PC-3 (cell line): Measurements from ENCODE around the gene ROCK2. TPM values are rescaled to one million over a fixed set of nuclear protein-coding genes. Genes with fewer than 3 reads are reported as not detected.

Experiments used
- ATAC-seq: fragments of 200-7000 bp; cut with Tn5 transposase; 2 replicates; pipeline ENCODE4 v1.9.1; 2020; ENCODE audit warnings: mild to moderate bottlenecking, moderate library complexity
- BruUV-seq: library from RNA; stranded (reverse); fragments of 400-500 nt; replicated peaks from 2 replicates; lab custom pipeline; 2021; lab: Mats Ljungman, UMichigan
- CTCF ChIA-PET: fragments of 300-600 bp; sonication (Branson Sonifier 250); formaldehyde crosslinking; loops from one replicate; lab custom pipeline; 2022; ENCODE audit warnings: antibody characterized with exemption; lab: Charles Lee
- POLR2A ChIA-PET: fragments of 300-600 bp; sonication (Branson Sonifier 250); formaldehyde crosslinking; loops from one replicate; lab custom pipeline; 2022; ENCODE audit warnings: antibody characterized with exemption; ENCODE audit not compliant: unreplicated experiment; lab: Charles Lee
- DNase-seq: peaks from one replicate; pipeline ENCODE4 v3.0.0-alpha.2; 2015
- H2AFZ ChIP-seq: fragments of 300-600 bp; sonication (generic); 2 replicates; pipeline ENCODE4 v1.6.0; 2016; ENCODE audit warnings: antibody characterized with exemption, low read length
- H3F3A ChIP-seq: fragments of 300-600 bp; sonication (generic); one replicate; pipeline ENCODE4 v1.6.0; 2017; ENCODE audit warnings: antibody characterized with exemption, low read length, control low read depth, mild to moderate bottlenecking; ENCODE audit not compliant: unreplicated experiment
- H3K27ac ChIP-seq: fragments of 300-600 bp; sonication (generic); 2 replicates; pipeline ENCODE4 v1.5.1; 2016; ENCODE audit warnings: mild to moderate bottlenecking, low read length
- H3K27me3 ChIP-seq: fragments of 300-600 bp; sonication (generic); 2 replicates; pipeline ENCODE4 v1.6.1; 2016; ENCODE audit warnings: low read length, mixed read lengths
- H3K36me3 ChIP-seq: fragments of 300-600 bp; sonication (generic); 2 replicates; pipeline ENCODE4 v1.6.1; 2016; ENCODE audit warnings: low read depth, mixed run types, low read length, mixed read lengths
- H3K4me1 ChIP-seq: fragments of 300-600 bp; sonication (generic); 2 replicates; pipeline ENCODE4 v1.5.1; 2016; ENCODE audit warnings: low read length; ENCODE audit not compliant: insufficient read depth
- H3K4me2 ChIP-seq: fragments of 300-600 bp; sonication (generic); 2 replicates; pipeline ENCODE4 v1.6.0; 2016; ENCODE audit warnings: low read length
- H3K4me3 ChIP-seq: fragments of 300-600 bp; sonication (generic); 2 replicates; pipeline ENCODE4 v1.5.1; 2016; ENCODE audit warnings: mild to moderate bottlenecking, low read length, mixed read lengths
- H3K79me2 ChIP-seq: fragments of 300-600 bp; sonication (generic); 2 replicates; pipeline ENCODE4 v1.6.1; 2017; ENCODE audit warnings: low read length, mixed read lengths
- H3K9ac ChIP-seq: fragments of 300-600 bp; sonication (generic); 2 replicates; pipeline ENCODE4 v1.6.0; 2016; ENCODE audit warnings: mild to moderate bottlenecking, low read length
- H3K9me2 ChIP-seq: fragments of 300-600 bp; sonication (generic); replicated peaks from 2 replicates; pipeline ENCODE4 v1.6.1; 2016; ENCODE audit warnings: mixed run types, low read length, mixed read lengths
- H3K9me3 ChIP-seq: fragments of 300-600 bp; sonication (generic); 2 replicates; pipeline ENCODE4 v1.6.1; 2016; ENCODE audit warnings: low read length, mixed read lengths
- H4K20me1 ChIP-seq: fragments of 300-600 bp; sonication (generic); 2 replicates; pipeline ENCODE4 v1.6.1; 2016; ENCODE audit warnings: low read length, mixed read lengths
- CTCF ChIP-seq: fragments of 300-600 bp; sonication (generic); conservative IDR thresholded peaks from 2 replicates; pipeline ENCODE4 v1.5.1; 2017; ENCODE audit warnings: antibody characterized with exemption, low read depth, mild to moderate bottlenecking, low read length
- EZH2 ChIP-seq: fragments of 300-600 bp; sonication (generic); IDR thresholded peaks from one replicate; pipeline ENCODE4 v1.6.1; 2017; ENCODE audit warnings: antibody characterized with exemption, mild to moderate bottlenecking, low read length; ENCODE audit not compliant: unreplicated experiment
- EZH2phosphoT487 ChIP-seq: fragments of 300-600 bp; sonication (generic); IDR thresholded peaks from 2 replicates; pipeline ENCODE4 v1.6.1; 2018; ENCODE audit warnings: mild to moderate bottlenecking, antibody characterized with exemption, low read length, borderline replicate concordance
- intact Hi-C: fragments of 100-400 bp; cut with micrococcal nuclease; formaldehyde crosslinking; loops from 2 replicates; pipeline ENCODE4 v1.9.0; 2023
- total RNA-seq: library from RNA; depleted of rRNA; stranded (reverse); fragments of >200 nt; gene quantifications from 2 replicates; pipeline ENCODE4 v1.2.3, GENCODE V29; 2014

The ROCK2 gene
- total RNA-seq, 1 experiment from 2014 or later, result 35.3 TPM

- Histone ChIP-seq H3K9me3 (no peaks in the 10 kb centered on the region), H3K9ac (no peak overlapping the region), H3K4me3 (no peak overlapping the region), H3F3A (no peaks in the 10 kb centered on the region), H3K9me2 (no peaks in the 10 kb centered on the region), H3K4me1 (no peaks in the 10 kb centered on the region), H3K4me2 (no peak overlapping the region), H4K20me1 (peaks cover 38% of the 10 kb centered on the region; the same call in 1 of the 2 replicates), H3K27ac (no peak overlapping the region), H3K79me2 (peaks cover 98% of the 10 kb centered on the region), H2AFZ (no peak overlapping the region), H3K36me3 (no peaks in the 10 kb centered on the region), H3K27me3 (no peaks in the 10 kb centered on the region)
- no TSS peak for BruUV-seq
- ATAC-seq (no peak; the same call in 1 of the 2 replicates), DNase-seq (no peak)
- TF ChIP-seq EZH2phosphoT487 (no peak), CTCF (no peak), EZH2 (no peak)
- ChIA-PET POLR2A (no interaction called here), CTCF (no interaction called here)
- intact Hi-C loops, result no loop called here
These were observed 51.8 kb downstream of the ROCK2 start for GRCh38 chr2:11292464-11293255.

- BruUV-seq, result no TSS peak
- H3K27ac ChIP-seq, result no peak overlapping the region
- H2AFZ ChIP-seq, result no peak overlapping the region
- ChIA-PET POLR2A (no interaction called here), CTCF (no interaction called here)
- no peak overlapping the region for H3K9ac ChIP-seq
- no peak overlapping the region for H3K4me3 ChIP-seq
- H3K4me1 ChIP-seq, result no peaks in the 10 kb centered on the region
- H3K36me3 ChIP-seq, result peaks cover 2% of the 10 kb centered on the region; the same call in 1 of the 2 replicates
- H3F3A ChIP-seq, result no peaks in the 10 kb centered on the region
- no peaks in the 10 kb centered on the region for H3K9me3 ChIP-seq
- DNase-seq, result no peak
- peaks cover 88% of the 10 kb centered on the region for H3K79me2 ChIP-seq
- H3K4me2 ChIP-seq, result no peak overlapping the region
- intact Hi-C loops, result no loop called here
- peaks cover 34% of the 10 kb centered on the region; the same call in 1 of the 2 replicates for H4K20me1 ChIP-seq
- ATAC-seq, result no peak
- TF ChIP-seq CTCF, result no peak
- TF ChIP-seq EZH2, result no peak
- TF ChIP-seq EZH2phosphoT487, result no peak
- no peaks in the 10 kb centered on the region for H3K9me2 ChIP-seq
- H3K27me3 ChIP-seq, result no peaks in the 10 kb centered on the region
These were observed 53.7 kb downstream of the ROCK2 start for GRCh38 chr2:11290713-11291112.

- BruUV-seq, result no TSS peak
- peaks cover 83% of the 10 kb centered on the region for H3K79me2 ChIP-seq
- H3K27ac ChIP-seq, result no peak overlapping the region
- no peak overlapping the region for H3K4me3 ChIP-seq
- H3K4me2 ChIP-seq, result no peak overlapping the region
- TF ChIP-seq EZH2 (no peak), EZH2phosphoT487 (no peak), CTCF (no peak)
- no peak overlapping the region for H2AFZ ChIP-seq
- peaks cover 32% of the 10 kb centered on the region; the same call in 1 of the 2 replicates for H4K20me1 ChIP-seq
- no peaks in the 10 kb centered on the region for H3K27me3 ChIP-seq
- intact Hi-C loops, result no loop called here
- no peaks in the 10 kb centered on the region for H3K9me2 ChIP-seq
- DNase-seq, result no peak
- H3F3A ChIP-seq, result no peaks in the 10 kb centered on the region
- H3K9me3 ChIP-seq, result no peaks in the 10 kb centered on the region
- POLR2A ChIA-PET, result no interaction called here
- CTCF ChIA-PET, result no interaction called here
- no peak overlapping the region for H3K9ac ChIP-seq
- peaks cover 7% of the 10 kb centered on the region; the same call in 1 of the 2 replicates for H3K36me3 ChIP-seq
- H3K4me1 ChIP-seq, result no peaks in the 10 kb centered on the region
- ATAC-seq, result no peak
These were observed 54.2 kb downstream of the ROCK2 start for GRCh38 chr2:11290211-11290610.
